AG04450 (cell line): ENCODE data around the gene VPREB1. TPM values are rescaled to one million over a fixed set of nuclear protein-coding genes. Genes with fewer than 3 reads are reported as not detected.

ENCODE experiments used
- CTCF ChIA-PET: fragments of 300-600, 350-600 bp; formaldehyde crosslinking; extraction: SDS; loops from one replicate; lab custom pipeline; 2022; ENCODE audit warnings: antibody characterized with exemption, inconsistent platforms; lab: Charles Lee
- POLR2A ChIA-PET: fragments of 350-600 bp; formaldehyde crosslinking; extraction: SDS; loops from one replicate; lab custom pipeline; 2021; ENCODE audit warnings: antibody characterized with exemption, inconsistent platforms; lab: Yijun Ruan, JAX
- DNase-seq: peaks from one replicate; pipeline ENCODE4 v3.0.0-alpha.2; 2011; ENCODE audit warnings: low read depth, low spot score
- H3K27ac ChIP-seq: one replicate; pipeline ENCODE4 v1.5.1; 2012; ENCODE audit warnings: low read depth, low read length, control low read depth
- H3K27me3 ChIP-seq: one replicate; pipeline ENCODE4 v1.6.0; 2012; ENCODE audit warnings: low read length; ENCODE audit not compliant: control insufficient read depth, insufficient read depth
- H3K4me3 ChIP-seq: 2 replicates; pipeline ENCODE4 v1.5.1; 2011; ENCODE audit warnings: mild to moderate bottlenecking, low read depth, low read length, control low read depth
- H3K9me3 ChIP-seq: 2 replicates; pipeline ENCODE4 v1.5.1; 2012; ENCODE audit warnings: low read length; ENCODE audit not compliant: control insufficient read depth, insufficient read depth
- polyA plus RNA-seq: library from polyadenylated mRNA; depleted of rRNA; stranded (reverse); fragments of >200 nt; gene quantifications from 2 replicates; pipeline ENCODE4 v1.2.3, GENCODE V29; 2011
- TF ChIP-seq, protein P1 (sequence below): IDR thresholded peaks from 2 replicates; pipeline ENCODE4 v1.5.1; 2011; ENCODE audit warnings: low read depth, low read length, control low read depth, inconsistent platforms

Gene VPREB1
- polyA plus RNA-seq, 1 experiment, result not detected

DNA sequence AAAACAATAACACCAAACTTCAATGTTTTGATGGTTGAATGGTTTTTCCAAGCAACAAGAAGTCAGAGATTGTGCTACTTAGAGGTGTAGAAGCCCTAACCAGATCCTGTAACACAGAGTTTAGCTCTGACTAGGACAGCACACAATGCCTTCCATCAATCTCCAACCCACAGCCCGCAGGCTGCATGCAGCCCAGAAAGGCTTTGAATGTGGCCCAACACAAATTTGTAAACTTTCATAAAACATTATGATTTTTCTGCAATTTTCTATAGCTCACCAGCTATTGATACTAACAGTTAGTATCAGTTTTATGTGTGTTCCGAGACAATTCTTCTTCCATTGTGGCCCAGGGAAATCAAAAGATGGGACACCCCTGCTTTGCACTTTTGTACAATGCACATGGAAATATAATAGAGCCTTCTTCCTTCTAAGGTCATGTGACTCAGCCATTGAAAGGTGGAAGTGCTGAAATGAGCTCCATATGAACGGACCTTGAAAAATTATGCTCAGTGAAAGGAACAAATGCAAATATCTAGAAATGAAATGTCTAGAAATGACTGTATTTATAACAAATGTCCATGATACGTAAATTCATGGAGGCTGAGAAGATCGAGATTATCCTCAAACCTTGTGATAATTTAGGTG lies 47.6 kb upstream of the VPREB1 start:
- ChIA-PET CTCF (interaction anchor here (0.8 to 1.4 kb wide), 5 partner anchors 11 to 159 kb away, joined by 3 to 6 read pairs (median 5); no protein-coding TSS in a partner anchor), POLR2A (no interaction called here)
- Histone ChIP-seq H3K27ac (no peak overlapping the region), H3K9me3 (no peaks in the 10 kb centered on the region), H3K4me3 (no peak overlapping the region), H3K27me3 (peaks cover 24% of the 10 kb centered on the region)
- DNase-seq, result no peak
- TF ChIP-seq, protein P1, sequence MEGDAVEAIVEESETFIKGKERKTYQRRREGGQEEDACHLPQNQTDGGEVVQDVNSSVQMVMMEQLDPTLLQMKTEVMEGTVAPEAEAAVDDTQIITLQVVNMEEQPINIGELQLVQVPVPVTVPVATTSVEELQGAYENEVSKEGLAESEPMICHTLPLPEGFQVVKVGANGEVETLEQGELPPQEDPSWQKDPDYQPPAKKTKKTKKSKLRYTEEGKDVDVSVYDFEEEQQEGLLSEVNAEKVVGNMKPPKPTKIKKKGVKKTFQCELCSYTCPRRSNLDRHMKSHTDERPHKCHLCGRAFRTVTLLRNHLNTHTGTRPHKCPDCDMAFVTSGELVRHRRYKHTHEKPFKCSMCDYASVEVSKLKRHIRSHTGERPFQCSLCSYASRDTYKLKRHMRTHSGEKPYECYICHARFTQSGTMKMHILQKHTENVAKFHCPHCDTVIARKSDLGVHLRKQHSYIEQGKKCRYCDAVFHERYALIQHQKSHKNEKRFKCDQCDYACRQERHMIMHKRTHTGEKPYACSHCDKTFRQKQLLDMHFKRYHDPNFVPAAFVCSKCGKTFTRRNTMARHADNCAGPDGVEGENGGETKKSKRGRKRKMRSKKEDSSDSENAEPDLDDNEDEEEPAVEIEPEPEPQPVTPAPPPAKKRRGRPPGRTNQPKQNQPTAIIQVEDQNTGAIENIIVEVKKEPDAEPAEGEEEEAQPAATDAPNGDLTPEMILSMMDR, result no peak

DNA sequence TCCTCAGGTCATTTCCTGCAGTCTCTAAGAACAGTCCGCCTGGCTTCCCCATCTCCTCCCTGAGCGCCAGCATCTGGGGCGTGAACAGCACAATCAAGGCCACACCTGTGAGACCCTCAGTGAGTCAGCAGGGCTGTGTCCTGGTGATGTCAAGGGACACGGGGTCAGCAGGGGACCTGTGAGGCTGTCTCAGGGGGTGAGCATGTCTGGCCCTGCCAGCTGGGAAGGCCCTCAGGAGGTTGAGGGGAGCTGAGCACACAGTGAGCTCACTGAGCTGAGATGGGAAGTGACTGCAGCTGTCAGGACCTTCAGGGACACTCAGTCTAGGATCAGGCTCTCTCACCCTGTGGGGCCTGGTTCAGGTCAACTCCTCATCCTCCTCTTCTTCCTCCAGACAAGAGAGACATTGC lies 46.6 kb upstream of the VPREB1 start:
- TF ChIP-seq, protein P1, result no peak
- Histone ChIP-seq H3K27me3 (peaks cover 25% of the 10 kb centered on the region), H3K9me3 (no peaks in the 10 kb centered on the region; the same call in 1 of the 2 replicates), H3K4me3 (no peak overlapping the region), H3K27ac (no peak overlapping the region)
- no peak for DNase-seq
- ChIA-PET POLR2A (no interaction called here), CTCF (interaction anchor here (1.0 to 1.4 kb wide), 4 partner anchors 10 to 160 kb away, joined by 3 to 5 read pairs (median 5); no protein-coding TSS in a partner anchor)

DNA sequence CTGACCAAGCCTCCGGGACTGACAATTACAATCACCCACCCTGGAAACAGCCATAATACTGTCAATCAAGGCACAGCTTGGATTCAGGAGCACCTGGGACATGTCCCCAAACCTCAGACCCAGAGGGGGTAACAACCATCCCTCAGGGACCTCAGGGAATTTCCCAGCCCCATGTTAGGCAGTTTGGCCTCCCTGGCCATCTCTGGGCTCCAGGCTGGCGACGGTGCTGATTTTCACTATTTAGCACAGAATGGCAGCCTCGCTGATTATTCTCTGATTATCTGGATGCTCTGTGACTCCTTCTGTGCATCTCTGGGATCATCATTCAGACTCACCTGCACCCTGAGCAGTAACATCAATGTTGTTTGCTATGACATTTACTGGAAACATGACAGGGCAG lies 45.8 kb upstream of the VPREB1 start:
- H3K4me3 ChIP-seq, result no peak overlapping the region
- DNase-seq, result no peak
- ChIA-PET POLR2A (no interaction called here), CTCF (no interaction called here)
- no peaks in the 10 kb centered on the region; the same call in 1 of the 2 replicates for H3K9me3 ChIP-seq
- H3K27ac ChIP-seq, result no peak overlapping the region
- H3K27me3 ChIP-seq, result peaks cover 30% of the 10 kb centered on the region
- TF ChIP-seq, protein P1, result no peak

DNA sequence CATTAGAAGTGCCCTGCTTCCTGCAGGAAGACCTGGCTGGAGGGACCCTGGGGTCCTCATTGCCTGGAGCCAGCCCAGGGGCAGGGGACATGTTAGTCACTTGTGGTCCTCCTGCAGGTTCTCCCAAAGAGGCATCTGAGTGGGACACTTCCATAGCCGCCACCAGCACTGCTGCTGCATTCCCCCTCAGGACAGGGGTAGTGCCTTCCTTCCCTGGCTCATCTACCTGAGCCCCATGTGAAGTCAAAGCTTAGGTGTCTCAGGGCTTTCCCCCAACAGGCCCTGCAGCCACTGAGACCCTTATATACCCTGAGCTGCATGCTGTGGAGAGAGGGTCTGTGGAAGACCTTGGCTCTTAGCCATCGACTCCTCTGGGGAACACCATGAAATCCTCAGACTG lies 45.0 kb upstream of the VPREB1 start:
- no peak overlapping the region for H3K4me3 ChIP-seq
- TF ChIP-seq, protein P1, result no peak
- POLR2A ChIA-PET, result no interaction called here
- H3K27me3 ChIP-seq, result peaks cover 33% of the 10 kb centered on the region
- no peak for DNase-seq
- H3K9me3 ChIP-seq, result no peaks in the 10 kb centered on the region; the same call in 1 of the 2 replicates
- no peak overlapping the region for H3K27ac ChIP-seq
- CTCF ChIA-PET, result interaction anchor here (1.9 to 2.9 kb wide), 3 partner anchors 16 to 169 kb away, joined by 5 to 15 read pairs (median 6); no protein-coding TSS in a partner anchor

DNA sequence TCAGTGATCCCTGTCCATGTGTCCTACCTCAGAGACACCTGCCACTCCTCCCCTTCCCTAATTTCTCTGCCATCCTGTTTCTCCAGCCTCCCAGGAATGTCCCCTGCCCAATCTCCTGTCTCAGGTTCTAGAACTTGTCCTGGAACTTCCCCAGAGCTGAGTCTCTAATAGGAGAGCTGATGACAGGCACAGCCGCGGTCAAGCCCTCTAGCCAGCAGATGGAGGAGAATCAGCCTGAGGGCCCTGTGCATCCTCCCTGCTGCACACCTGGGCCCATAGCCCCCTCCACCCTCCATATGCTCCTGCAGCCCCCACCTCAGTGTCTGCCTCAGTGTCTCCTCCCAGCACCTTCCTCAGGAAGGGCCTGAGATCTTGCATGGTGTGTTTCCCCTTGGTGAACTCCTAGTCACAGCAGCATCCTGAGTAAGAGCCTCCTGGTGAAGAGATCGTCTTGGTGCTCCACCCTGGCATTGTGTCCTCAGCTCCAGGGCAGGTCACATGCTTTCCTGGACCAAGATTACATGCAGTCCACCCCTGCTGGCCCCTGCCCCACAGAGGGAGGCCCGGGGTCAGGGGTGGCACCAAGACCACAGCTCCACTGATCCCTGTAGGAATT lies 43.9 kb upstream of the VPREB1 start:
- POLR2A ChIA-PET, result no interaction called here
- CTCF ChIA-PET, result interaction anchor here (0.9 to 2.9 kb wide), 14 partner anchors 9 to 222 kb away, joined by 3 to 17 read pairs (median 5); no protein-coding TSS in a partner anchor
- Histone ChIP-seq H3K27ac (no peak overlapping the region), H3K4me3 (no peak overlapping the region), H3K9me3 (no peaks in the 10 kb centered on the region; the same call in 1 of the 2 replicates), H3K27me3 (peaks cover 33% of the 10 kb centered on the region)
- TF ChIP-seq, protein P1, result no peak
- DNase-seq, result no peak
